Stimulated activated naive CD8-positive, alpha-beta T cell treated with anti-CD3 and anti-CD28 coated beads, Interleukin-15, Interleukin-2, amounts not matched to agents 100 ng/mL and 50 ng/mL, for 24 hours (primary cell): Measurements from ENCODE around the gene RFX2.

Experiments
- H3K27ac Mint-ChIP-seq: one replicate; pipeline ENCODE4 v1.8.0; 2021; ENCODE audit warnings: mild to moderate bottlenecking, mixed read lengths
- H3K27me3 Mint-ChIP-seq: one replicate; pipeline ENCODE4 v1.8.0; 2021; ENCODE audit warnings: mixed read lengths
- H3K36me3 Mint-ChIP-seq: one replicate; pipeline ENCODE4 v1.8.0; 2021; ENCODE audit warnings: low read depth, mixed read lengths
- H3K4me1 Mint-ChIP-seq: one replicate; pipeline ENCODE4 v1.8.0; 2021; ENCODE audit warnings: low read depth, mixed read lengths
- H3K4me3 Mint-ChIP-seq: one replicate; pipeline ENCODE4 v1.8.0; 2021; ENCODE audit warnings: mild to moderate bottlenecking, mixed read lengths
- H3K9me3 Mint-ChIP-seq: one replicate; pipeline ENCODE4 v1.8.0; 2021; ENCODE audit warnings: mixed read lengths

RFX2 gene

GRCh38 chr19:6095760-6096159, 14.5 kb downstream of the RFX2 start:
- Mint-ChIP-seq H3K9me3 (peaks cover 6% of the 10 kb centered on the region), H3K27me3 (no peaks in the 10 kb centered on the region), H3K36me3 (peaks cover 7% of the 10 kb centered on the region), H3K27ac (no peak overlapping the region), H3K4me3 (no peak overlapping the region), H3K4me1 (peaks cover 11% of the 10 kb centered on the region)

DNA sequence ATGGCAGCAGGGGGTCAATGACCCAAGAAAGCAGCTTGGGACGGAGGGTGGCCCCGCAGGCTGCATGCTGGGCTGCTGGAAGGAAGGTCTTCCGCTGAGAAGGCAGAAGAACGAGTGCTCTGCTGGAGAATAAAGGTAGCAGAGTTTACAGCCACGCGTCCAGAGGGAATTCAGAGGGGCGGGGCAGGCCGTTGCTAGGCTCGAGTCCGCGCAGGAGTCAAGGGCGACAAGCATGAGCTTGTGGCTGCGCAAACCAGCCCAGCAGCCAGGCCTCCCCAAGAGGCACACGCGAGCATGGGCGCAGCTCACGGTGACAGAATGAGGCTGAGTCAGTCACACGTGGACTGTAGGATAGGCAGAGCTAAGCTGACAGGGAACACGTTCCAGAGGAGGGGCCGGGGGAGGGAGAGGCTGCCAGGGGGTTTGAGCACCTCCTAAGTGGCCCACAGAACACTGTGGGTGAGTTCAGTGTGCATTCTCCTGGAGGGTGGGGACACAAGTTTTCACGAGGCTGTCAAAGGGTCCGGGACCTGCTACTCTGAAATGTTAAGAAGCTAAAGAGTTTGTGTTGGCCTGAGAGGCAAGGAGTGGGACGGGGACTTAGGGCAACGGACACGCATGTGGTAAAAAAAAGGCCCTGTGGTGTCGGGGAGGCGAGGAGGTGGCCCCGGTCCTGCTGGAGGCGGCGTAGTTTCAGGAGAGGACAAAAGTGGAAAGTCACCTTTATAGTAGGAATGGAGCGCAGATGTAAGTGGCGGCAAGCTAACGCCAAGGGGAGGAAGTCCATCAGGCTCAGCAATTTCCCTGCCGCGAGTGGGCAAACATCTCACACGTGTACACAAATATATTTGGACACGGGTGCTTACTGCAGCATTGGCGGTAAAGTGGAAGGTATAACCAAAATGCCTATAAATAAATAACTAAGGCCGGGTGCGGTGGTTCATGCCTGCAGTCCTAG, 17.7 kb downstream of the RFX2 start:
- H3K36me3 Mint-ChIP-seq = no peaks in the 10 kb centered on the region
- no peak overlapping the region for H3K4me3 Mint-ChIP-seq
- H3K4me1 Mint-ChIP-seq = peaks cover 10% of the 10 kb centered on the region
- H3K9me3 Mint-ChIP-seq = no peaks in the 10 kb centered on the region
- no peak overlapping the region for H3K27ac Mint-ChIP-seq
- H3K27me3 Mint-ChIP-seq = no peaks in the 10 kb centered on the region

DNA sequence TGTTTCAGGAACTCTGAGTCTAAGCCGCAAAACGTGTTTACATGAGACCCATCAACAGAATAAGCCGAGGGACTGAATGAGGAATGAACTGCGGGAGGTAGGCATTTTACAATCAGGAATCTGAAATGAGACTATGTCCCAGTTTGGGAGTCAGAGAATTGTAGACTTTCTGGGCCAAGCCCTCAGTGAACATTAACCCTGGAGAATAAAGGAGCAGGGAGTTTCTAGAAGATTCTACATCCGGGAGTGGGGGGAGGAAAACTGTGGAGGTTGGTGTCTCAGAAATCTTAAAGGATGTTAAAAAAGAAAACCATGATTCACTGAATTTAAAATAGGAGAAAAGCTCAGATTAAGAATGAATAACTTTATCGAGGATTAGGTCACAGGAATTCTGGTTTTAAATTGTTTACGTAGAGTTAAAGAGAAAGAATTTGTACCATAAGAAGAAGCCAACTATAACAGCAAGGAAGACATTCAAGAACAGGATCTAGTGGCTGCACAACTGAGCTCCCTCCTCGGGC, 18.5 kb downstream of the RFX2 start:
- Mint-ChIP-seq H3K27me3 (no peaks in the 10 kb centered on the region), H3K9me3 (no peaks in the 10 kb centered on the region)

DNA sequence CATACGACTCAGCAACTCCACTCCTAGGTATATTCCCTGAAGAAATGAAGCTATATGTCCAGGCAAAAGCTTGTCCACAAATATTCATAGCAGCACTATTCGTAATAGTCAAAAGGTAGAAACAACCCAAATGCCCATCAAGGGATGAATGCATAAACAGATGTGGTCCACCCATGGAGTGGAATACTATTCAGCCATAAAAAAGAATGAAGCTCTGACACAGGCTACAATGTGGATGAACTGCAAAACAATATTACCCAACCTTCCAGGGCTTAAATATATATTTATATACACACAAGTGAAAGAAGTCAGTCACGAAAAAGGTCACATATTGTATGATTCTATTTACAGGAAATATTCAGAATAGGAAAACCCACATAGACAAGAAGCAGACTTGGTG, 19.7 kb downstream of the RFX2 start:
- H3K27ac Mint-ChIP-seq = no peak overlapping the region
- no peaks in the 10 kb centered on the region for H3K9me3 Mint-ChIP-seq
- no peak overlapping the region for H3K4me3 Mint-ChIP-seq
- no peaks in the 10 kb centered on the region for H3K36me3 Mint-ChIP-seq
- H3K4me1 Mint-ChIP-seq = peaks cover 25% of the 10 kb centered on the region
- no peaks in the 10 kb centered on the region for H3K27me3 Mint-ChIP-seq

More for the DNA sequence above, 18.5 kb downstream of the RFX2 start:
- Mint-ChIP-seq H3K36me3 (no peaks in the 10 kb centered on the region), H3K4me1 (peaks cover 18% of the 10 kb centered on the region), H3K4me3 (no peak overlapping the region), H3K27ac (no peak overlapping the region)

DNA sequence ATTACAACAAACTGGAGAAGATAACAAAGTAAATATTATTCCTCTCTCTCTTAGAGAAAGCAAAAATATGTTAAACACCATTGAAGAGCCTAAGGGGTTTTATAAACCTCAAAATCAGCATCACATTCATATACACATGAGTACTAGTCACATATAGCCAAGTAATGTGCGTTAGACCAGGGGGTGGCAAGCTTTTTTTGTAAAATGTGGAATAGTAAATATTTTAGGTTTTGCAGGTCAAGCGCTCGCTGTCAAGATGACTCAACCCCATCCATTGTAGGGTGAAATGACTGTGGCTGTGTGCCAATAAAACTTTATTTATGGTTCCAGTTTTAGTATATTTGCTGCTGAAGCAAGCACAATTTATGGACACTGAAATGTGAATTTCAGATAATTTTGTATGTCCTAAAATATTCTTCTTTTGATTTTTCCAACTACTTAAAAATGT, 21.7 kb downstream of the RFX2 start:
- Mint-ChIP-seq H3K27ac (no peak overlapping the region), H3K4me3 (no peak overlapping the region), H3K9me3 (no peaks in the 10 kb centered on the region), H3K4me1 (peaks cover 25% of the 10 kb centered on the region), H3K36me3 (no peaks in the 10 kb centered on the region), H3K27me3 (no peaks in the 10 kb centered on the region)

DNA sequence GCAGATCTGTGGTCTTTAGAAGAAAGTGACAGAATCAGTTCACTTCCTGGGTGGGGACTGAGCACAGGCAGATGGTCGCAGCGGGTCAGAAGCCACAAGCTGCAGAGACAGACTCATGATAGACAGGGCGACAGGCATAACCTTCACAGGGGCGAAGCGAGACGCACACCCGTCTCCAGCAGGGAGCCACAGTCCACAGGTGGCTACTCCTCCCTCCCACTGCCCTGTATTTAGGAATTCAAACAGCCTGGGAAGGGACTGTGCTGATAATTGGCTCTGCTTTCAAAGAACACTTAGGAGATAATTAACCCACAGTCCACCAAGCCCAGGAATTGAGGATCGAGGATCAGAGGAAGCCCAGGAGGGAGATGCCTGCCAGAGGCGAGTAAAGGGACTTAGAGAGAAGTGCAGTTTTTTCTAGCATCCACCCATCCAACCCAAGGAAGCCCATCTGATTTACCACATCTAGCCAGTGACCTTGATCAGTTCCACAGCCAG, 23.2 kb downstream of the RFX2 start:
- no peaks in the 10 kb centered on the region for H3K9me3 Mint-ChIP-seq

DNA sequence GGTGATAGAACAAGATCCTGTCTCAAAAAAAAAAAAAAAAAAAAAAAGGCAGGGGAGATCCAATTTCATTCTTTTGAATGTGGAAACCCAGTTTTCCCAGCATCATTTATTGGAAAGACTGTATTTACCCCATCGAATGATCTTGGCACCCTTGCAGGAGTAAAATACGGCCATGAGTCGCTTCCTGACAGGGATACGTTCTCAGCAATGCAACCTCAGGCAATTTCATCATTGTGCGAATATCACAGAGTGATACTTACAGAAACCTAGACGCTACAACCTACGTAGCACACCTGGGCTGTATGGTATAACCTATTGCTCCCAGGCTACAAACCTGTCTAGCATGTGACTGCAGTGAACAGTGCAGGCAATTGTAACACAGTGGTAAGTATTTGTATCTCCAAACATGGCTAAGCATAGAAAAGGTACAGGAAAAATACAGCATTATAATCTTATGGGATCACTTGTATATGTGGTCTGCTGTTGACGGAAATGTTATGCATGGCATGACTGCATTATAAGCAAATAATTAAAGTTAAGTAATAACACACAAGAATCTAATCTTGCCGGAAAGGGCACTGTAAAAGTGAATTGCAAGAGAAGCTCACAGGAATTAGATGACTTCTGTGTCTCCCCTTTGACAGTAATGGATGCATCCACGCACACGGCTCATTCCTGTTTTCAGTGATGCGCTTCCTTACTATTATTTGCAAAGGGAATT, 24.1 kb downstream of the RFX2 start:
- H3K9me3 Mint-ChIP-seq = no peaks in the 10 kb centered on the region
- H3K27ac Mint-ChIP-seq = peak overlapping the region; percentile 56
- H3K27me3 Mint-ChIP-seq = no peaks in the 10 kb centered on the region
- H3K36me3 Mint-ChIP-seq = no peaks in the 10 kb centered on the region
- H3K4me3 Mint-ChIP-seq = peak overlapping the region; percentile 35
- peaks cover 25% of the 10 kb centered on the region for H3K4me1 Mint-ChIP-seq

More for the DNA sequence above, 23.2 kb downstream of the RFX2 start:
- H3K27me3 Mint-ChIP-seq = no peaks in the 10 kb centered on the region
- peak overlapping the region; percentile 56 for H3K27ac Mint-ChIP-seq
- no peaks in the 10 kb centered on the region for H3K36me3 Mint-ChIP-seq
- peaks cover 25% of the 10 kb centered on the region for H3K4me1 Mint-ChIP-seq
- peak overlapping the region; percentile 35 for H3K4me3 Mint-ChIP-seq

DNA sequence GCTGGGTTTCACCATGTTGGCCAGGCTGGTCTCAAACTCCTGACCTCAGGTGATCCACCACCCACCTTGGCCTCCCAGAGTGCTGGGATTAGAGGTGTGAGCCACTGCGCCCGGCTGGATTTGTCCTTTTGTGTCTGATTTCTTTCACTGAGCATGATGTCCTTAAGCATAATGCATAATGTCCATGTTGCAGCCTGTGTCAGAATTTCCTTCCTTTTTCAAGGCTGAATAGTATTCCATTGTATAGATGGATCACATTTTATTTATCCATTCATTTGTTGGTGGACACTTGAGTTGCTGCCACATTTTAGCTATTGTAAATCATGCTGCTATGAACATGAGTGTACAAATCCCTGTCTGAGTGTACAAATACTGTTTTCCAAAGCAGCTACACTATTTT, 25.5 kb downstream of the RFX2 start:
- Mint-ChIP-seq H3K36me3 (no peaks in the 10 kb centered on the region), H3K4me3 (no peak overlapping the region), H3K9me3 (no peaks in the 10 kb centered on the region), H3K27ac (no peak overlapping the region), H3K27me3 (no peaks in the 10 kb centered on the region), H3K4me1 (peaks cover 25% of the 10 kb centered on the region)

DNA sequence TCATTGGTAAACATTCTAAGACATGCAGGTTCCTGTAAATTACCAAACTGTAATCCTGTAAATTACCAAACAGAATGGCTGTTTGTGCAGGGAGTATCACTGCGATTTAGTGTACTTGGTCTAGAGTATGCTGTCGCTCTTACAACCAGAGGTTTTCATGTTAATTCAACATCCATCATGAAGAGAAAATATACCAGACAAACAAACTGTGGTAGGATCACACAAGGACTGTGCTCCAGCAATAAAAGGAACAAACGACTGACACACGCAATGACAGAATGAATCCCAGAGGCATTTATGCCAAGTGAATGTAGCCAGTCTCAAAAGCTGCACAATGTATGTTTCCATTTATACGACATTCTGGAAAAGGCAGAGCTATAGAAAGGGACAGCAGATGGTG, 31.2 kb downstream of the RFX2 start:
- no peaks in the 10 kb centered on the region for H3K27me3 Mint-ChIP-seq
- no peaks in the 10 kb centered on the region for H3K4me1 Mint-ChIP-seq
- H3K4me3 Mint-ChIP-seq = no peak overlapping the region
- no peaks in the 10 kb centered on the region for H3K9me3 Mint-ChIP-seq
- no peak overlapping the region for H3K27ac Mint-ChIP-seq
- H3K36me3 Mint-ChIP-seq = no peaks in the 10 kb centered on the region

DNA sequence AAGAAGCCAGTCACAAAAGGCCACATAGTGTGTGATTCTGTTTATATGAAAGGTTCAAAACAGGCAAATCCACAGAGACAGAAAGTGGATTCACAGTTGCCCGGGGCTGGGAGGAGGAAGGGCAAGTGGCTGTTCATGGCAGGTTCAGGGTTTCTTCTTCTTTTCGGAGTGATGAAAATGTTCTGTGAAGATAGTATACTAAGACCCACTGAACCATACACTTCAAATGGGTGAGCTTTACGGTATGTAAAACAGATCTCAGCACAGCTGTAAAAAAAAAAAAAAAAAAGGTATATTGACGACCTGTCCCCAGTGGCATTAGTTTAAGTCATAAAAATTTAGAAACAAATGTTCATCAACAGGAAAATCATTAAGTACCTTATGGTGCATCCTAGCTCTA, 32.2 kb downstream of the RFX2 start:
- H3K27me3 Mint-ChIP-seq = no peaks in the 10 kb centered on the region
- H3K4me1 Mint-ChIP-seq = no peaks in the 10 kb centered on the region
- no peaks in the 10 kb centered on the region for H3K9me3 Mint-ChIP-seq
- no peaks in the 10 kb centered on the region for H3K36me3 Mint-ChIP-seq
- no peak overlapping the region for H3K4me3 Mint-ChIP-seq
- H3K27ac Mint-ChIP-seq = no peak overlapping the region

DNA sequence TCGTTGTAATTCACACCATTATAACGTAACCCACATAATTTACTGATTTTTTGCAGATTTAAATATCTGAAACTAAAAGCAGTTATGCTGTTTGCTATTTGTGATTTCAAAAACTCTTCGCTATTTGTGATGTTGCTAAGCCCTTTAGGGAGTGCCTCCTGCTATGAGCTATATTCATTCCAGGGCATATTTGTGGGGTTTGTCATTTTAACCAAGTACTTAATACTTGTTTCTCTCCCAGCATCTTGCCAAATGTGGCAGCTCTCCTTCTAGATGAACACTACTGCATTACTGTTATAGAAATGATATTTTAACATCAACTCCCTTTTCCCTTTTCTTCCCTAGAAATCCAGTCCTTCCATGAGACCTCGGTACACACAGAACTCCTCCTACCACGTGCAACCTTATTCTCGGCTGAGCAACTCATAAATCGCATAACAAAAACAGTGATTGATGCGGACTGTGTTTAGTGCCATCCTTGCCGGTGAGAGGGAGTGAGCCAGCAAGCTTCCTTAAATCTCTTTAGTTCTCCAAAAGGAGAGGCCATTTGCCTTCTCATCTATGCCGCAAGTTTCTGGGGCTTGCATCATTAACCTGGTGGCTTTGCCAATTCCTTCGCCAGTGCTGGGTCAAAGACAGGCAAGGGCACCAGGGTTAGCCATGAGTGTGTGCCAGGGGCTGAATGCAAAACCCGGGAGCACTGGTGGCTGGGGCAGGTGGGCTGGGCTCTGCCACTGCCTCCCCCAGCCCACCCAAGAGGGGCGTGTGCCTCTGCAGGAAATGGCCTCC, 33.4 kb downstream of the RFX2 start:
- no peaks in the 10 kb centered on the region for H3K9me3 Mint-ChIP-seq

DNA sequence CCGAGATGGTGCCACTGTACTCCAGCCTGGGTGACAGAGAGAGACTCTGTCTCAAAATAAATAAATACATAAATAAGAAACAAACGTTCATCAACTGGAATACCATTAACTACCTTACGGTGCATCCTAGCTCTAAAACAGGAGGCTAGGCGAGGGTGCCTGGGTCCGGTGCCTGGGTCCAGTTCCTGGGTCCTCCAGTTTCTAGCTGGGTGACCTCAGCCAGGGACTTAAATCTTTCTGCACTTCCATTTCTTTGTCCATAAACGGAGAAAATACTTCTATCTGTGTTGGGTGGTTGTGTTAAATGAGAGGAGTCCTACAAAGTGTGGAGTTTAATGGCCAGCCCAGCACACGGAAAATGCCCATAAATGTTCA, 34.0 kb downstream of the RFX2 start:
- no peak overlapping the region for H3K4me3 Mint-ChIP-seq

More for the DNA sequence above, 33.4 kb downstream of the RFX2 start:
- no peaks in the 10 kb centered on the region for H3K36me3 Mint-ChIP-seq
- no peaks in the 10 kb centered on the region for H3K4me1 Mint-ChIP-seq
- no peak overlapping the region for H3K4me3 Mint-ChIP-seq
- no peaks in the 10 kb centered on the region for H3K27me3 Mint-ChIP-seq
- H3K27ac Mint-ChIP-seq = no peak overlapping the region

DNA sequence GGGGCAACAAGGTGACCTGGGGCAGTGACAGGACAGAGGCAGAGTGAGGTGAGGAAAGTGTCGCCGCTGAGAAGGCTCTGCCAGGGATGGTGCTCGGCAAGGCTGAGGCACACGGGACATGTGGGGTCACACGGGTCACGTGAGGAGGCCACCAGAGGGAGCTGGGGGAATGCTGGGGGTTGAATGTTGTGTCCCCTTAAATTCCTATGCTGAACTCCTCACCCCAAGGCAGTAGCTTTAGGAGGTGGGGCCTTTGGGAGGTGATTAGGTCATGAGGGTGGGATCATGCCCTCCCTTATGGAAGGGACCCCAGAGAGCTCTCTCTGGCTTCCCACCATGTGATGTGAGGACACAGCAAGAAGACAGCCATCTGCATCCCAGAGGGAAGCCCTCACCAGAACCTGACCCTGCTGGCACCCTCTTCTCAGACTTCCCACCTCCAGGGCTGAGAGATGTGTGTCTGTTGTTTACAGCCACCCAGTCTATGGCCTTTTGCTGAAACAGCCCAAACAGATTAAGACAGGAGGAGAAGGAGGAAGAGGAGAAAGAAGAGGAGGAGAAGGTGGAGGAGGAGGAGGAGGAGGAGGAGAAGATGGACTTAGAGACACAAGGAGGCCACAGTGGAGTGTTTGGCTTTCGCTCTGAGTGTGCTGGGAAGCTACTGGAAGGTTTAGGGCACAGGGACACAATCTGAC, 35.4 kb downstream of the RFX2 start:
- no peaks in the 10 kb centered on the region for H3K27me3 Mint-ChIP-seq
- H3K9me3 Mint-ChIP-seq = no peaks in the 10 kb centered on the region
- H3K4me1 Mint-ChIP-seq = no peaks in the 10 kb centered on the region
- no peak overlapping the region for H3K4me3 Mint-ChIP-seq
- H3K27ac Mint-ChIP-seq = no peak overlapping the region
- no peaks in the 10 kb centered on the region for H3K36me3 Mint-ChIP-seq

More for the DNA sequence above, 34.0 kb downstream of the RFX2 start:
- Mint-ChIP-seq H3K9me3 (no peaks in the 10 kb centered on the region), H3K36me3 (no peaks in the 10 kb centered on the region), H3K27ac (no peak overlapping the region), H3K27me3 (no peaks in the 10 kb centered on the region), H3K4me1 (no peaks in the 10 kb centered on the region)
